Stimulated activated naive CD4-positive, alpha-beta T cell treated with Interleukin-2 at 50 U/mL for 16 hours (primary cell): ENCODE results near the gene POTEH.
"Not testable (repeated sequence)": the region's sequence is repeated elsewhere in the genome, so short reads cannot be mapped to it uniquely, and the experiment has no call there.

Experiments
- DNase-seq: peaks from one replicate; lab custom pipeline; 2025; lab: John Stamatoyannopoulos, UW

Gene POTEH

DNA sequence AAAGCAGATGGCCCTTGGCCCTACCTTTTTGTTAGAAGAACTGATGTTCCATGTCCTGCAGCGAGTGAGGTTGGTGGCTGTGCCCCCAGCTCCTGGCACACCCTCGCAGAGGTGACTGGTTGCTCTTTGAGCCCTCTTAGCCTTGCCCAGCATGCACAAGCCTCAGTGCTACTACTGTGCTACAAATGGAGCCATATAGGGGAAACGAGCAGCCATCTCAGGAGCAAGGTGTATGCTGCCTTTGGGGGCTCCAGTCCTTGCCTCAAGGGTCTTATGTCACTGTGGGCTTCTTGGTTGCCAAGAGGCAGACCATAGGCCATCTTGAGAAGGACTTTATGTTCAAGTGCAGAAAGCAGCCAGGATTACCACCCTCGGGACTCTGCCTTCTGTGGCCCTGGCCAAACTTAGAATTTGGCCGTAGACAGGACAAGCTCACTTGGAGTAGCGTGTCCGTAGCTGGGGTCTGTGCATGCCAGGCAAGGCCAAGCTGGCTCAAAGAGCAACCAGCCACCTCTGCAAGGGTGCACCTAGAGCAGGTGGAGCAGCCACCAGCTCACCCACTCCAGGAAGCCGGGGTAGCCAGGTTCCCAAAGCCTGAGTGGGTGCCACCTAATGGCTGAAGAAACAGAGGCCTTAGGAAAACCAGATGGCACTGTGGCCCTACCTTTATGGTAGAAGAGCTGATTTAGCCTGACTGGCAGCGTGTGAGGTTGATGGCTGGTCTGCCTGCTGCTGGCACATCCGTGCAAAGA, 48.5 kb downstream of the POTEH start:
- not testable (repeated sequence) for DNase-seq

DNA sequence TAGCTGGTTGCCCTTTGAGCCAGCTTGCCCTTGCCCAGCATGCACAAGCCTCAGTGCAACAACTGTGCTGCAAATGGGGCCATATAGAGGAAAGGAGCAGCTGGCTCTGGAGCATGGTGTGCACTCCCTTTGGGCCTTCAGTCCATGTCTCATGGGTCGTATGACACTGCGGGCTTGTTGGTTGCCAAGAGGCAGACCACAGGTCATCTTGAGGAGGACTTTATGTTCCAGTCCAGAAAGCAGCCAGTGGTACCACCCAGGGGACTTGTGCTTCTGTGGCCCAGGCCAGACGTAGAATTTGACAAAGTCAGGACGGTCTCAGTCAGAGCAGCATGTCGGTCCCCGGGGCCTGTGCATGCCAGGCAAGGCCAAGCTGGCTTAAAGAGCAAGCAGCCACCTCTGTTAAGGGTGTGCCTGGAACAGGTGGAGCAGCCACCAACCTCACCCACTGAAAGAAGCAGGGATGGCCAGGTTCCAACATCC, 49.1 kb downstream of the POTEH start:
- DNase-seq = not testable (repeated sequence)

DNA sequence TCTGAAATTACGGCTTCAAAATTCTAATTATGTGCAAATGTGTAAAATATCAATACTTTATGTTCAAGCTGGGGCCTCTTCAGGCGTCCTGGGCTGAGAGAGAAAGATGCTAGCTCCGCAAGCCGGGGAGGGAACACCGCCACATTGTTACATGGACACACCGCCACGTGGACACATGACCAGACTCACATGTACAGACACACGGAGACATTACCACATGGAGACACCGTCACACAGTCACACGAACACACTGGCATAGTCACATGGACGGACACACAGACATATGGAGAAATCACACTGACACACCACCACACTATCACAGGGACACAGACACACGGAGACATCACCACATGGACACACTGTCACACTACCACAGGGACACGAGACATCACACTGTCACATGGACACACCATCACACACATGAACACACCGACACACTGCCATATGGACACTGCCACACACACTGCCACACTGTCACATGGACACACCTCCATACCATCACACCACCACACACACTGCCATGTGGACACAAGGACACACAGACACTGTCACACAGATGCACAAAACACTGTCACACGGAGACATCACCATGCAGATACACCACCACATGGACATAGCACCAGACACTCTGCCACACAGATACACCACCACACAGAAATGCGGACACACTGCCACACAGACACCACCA, 58.0 kb downstream of the POTEH start:
- DNase-seq = not testable (repeated sequence)

DNA sequence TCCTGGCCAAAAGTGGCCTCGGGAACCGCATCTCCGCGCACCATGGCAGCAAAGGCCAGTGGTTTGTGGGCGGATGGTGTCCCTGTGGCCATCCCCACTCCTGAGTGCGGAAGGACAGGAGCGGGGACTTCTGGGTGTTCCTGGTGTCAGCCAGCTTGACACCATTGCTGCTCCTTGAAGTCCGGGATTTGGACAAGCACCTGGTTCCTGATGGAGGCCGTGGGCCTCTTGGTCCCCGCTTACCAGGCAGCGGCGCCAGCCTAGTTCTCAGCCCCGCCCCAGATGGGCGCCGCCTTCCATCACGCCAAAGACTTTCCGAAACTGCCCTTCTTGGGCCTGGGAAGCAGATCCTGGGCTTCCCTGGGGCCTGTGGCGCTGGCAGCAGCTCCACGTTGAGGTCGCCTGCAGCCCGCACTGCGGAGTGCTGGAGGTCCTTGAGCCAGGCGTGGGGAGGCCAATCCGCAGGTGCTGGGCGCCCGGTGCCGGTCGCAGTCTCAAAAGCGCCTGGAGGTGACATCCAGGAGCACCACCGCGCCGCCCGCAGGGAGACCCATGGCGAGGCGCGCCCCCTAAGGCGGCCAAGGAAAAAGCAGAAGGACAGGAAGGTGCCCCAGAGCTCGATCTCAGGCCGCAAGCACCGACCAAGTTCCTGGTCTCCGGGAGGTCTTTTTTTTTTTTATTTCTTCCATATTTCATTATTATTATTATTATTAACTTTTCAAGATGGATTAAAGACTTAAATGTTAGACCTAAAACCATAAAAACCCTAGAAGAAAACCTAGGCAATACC, 59.5 kb downstream of the POTEH start:
- DNase-seq = not testable (repeated sequence)

DNA sequence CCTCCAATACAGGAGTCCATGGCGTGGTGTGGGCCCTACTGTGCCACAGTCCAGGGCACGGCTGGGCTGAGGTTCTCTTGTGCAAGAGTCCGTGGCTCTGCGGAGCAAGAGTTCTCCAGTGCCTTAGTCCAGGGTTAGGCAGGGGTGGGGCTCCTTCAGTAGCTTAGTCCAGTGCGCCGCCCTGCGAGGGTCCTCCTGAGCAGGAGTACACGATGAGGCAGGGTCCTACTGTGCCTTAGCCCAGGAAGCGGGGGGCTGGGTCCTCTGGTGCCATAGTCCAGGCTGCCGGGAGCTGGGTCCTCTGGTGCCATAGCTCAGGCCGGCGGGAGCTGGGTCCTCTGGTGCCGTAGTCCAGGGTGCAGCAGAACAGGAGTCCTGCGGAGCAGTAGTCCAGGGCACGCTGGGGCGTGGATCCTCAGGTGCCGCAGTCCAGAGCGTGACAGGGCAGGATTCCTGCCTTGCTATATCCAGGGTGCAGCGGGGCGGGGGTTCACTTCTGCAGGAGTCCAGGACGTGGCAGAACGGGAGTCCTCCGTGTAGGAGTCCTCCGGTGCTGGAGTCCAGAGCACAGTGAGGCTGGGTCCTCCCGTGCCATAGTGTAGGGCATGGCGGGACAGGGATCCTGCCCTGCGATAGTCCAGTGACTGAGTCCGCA, 69.7 kb downstream of the POTEH start:
- DNase-seq = not testable (repeated sequence)

DNA sequence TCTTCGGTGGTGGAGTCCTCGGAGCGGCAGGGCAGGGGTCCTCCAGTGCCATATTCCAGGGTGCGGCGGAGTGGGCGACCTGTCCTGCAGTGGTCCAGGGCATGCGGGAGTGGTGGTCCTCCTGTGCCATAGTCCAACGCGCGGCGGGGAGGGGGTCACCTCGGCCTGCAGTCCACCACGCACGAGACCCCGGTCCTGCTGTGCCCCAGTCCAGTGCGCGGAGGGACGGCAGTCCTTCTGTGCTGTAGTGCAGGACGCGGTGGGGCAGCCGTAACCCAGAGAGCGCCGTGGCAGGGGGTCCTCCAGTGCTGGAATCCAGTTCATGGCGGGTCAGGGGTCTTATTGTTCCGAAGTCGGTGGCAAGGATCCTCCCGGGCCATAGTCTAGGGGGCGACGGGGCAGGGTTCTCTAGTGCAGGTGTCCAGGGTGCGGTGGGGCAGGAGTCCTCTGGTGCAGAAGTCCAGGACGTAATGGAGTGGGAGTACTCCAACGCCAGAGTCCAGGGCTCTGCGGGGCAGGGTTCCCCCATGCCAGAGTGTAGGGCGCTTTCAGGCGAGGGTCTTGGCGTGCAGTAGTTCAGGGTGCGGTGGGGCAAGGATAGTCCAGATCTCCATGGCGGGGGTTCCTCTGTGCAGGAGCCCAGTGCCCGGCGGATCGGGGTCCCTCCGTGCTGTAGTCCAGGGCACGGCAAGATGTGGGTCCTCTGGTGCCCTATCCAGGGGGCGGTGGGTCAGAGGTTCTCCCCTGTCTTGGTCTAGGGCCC, 70.7 kb downstream of the POTEH start:
- not testable (repeated sequence) for DNase-seq

DNA sequence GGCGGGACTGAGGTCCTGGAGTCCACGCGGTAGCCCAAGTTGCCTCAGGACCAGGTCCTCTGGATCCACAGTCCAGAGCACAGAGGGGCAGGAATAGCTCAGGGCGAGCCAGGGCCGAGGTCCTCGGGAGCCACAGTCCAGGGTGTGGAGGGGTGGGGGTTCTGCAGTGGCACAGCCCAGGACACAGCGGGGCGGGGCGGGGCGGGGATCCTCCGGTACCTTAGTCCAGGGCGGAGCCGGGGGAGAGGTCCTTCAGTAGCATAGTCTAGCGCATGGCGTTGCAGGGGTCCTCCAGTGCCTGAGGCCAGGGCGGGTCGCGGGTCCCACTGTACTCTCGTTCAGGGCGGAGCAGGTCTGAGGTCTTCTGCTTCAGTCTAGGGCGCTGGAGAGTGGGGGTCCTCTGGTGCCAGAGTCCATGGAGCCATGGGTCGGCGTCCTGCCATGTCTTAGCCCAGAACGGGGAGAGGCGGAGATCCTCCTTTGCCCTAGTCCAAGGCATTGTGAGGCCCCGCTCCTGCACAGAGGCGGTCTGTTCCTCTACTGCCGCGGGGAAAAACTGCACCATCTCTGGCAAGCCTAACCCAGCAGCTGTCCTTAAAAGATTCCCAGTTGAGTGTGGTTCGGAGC, 71.4 kb downstream of the POTEH start:
- not testable (repeated sequence) for DNase-seq

DNA sequence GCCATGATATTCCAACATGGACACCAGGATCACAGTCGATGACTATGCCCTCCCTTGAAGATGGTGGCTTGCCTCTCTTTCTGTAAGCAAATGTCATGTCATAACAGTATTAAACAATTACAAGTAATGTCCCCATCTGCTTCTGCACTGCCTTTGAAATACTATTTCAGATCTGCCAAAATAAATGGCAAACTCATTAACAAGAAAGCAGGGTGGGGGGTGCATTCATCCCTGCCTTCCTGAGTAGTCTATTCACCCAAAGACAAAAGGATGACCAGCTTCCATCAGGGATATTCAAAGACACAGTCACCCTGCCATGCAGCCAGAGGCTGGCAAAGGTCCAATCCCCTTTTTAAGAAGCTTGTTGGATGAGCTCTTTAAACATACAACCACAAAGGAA, 73.7 kb downstream of the POTEH start:
- DNase-seq = not testable (repeated sequence)
